Measurements from ENCODE around the gene ACADVL. TPM values are rescaled to one million over a fixed set of nuclear protein-coding genes. Genes with fewer than 3 reads are reported as not detected.
A peak's percentile ranks its signal among the peaks of the same experiment; 100 is the strongest.

The ACADVL gene
- total RNA-seq, 1 experiment from 2014 or later: 305 TPM

DNA sequence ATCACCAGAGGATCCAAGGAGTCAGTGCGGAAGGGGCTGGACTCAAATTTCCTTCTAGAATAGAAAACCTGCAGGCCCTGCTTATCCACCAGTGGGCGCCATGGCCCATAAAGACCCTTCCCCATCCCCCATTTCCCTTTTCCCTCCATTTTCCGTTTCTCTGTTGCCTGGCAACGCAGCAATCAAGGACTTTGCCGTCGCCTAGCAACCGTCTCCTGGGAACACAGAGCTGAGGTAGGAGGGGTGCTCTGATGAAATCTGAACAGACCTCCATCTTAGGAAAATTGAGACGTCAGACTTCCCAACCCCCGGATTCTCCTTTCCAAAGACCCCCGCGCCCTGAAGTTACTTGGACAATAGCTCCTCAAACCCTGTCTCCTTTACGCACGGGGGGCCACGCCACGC is 5.8 kb upstream of the ACADVL start:
- ChIA-PET POLR2A (no interaction called here), CTCF (interaction anchor here (0.7 kb wide), 1 partner anchor 140 kb away, joined by 3 read pairs; no protein-coding TSS in a partner anchor)
- Histone ChIP-seq H3K9me3 (ENCODE audit: control insufficient read depth, insufficient read depth, low read depth, low read length) (no peaks in the 10 kb centered on the region), H3K36me3 (ENCODE audit: control insufficient read depth, insufficient read depth, low read length) (no peaks in the 10 kb centered on the region), H3K27me3 (ENCODE audit: control insufficient read depth, insufficient read depth, low read length) (no peaks in the 10 kb centered on the region), H3K4me3 (ENCODE audit: low read depth in 2 of 2, low read length in 2 of 2) (peak overlapping the region; percentile 47 to 70), H3K27ac (ENCODE audit: low read length) (peak overlapping the region; percentile 11; the same call in 1 of the 2 replicates), H3K4me1 (ENCODE audit: control insufficient read depth, insufficient read depth, low read length) (peaks cover 22% of the 10 kb centered on the region)
- DNase-seq (ENCODE audit: low read depth, low spot score) (no peak), ATAC-seq (no peak)
- intact Hi-C loops (cut with micrococcal nuclease; ENCODE audit: unreplicated experiment) (no loop called here), in situ Hi-C loops (cut with HindIII; ENCODE audit: low pct_unique_long_range_greater_than_20kb, low sequenced_read_pairs) (no loop called here)
- TF ChIP-seq POLR2AphosphoS5 (IDR thresholded peaks at IDR 0.05; ENCODE audit: low read depth, low read length): no peak
- TF ChIP-seq, protein P1, sequence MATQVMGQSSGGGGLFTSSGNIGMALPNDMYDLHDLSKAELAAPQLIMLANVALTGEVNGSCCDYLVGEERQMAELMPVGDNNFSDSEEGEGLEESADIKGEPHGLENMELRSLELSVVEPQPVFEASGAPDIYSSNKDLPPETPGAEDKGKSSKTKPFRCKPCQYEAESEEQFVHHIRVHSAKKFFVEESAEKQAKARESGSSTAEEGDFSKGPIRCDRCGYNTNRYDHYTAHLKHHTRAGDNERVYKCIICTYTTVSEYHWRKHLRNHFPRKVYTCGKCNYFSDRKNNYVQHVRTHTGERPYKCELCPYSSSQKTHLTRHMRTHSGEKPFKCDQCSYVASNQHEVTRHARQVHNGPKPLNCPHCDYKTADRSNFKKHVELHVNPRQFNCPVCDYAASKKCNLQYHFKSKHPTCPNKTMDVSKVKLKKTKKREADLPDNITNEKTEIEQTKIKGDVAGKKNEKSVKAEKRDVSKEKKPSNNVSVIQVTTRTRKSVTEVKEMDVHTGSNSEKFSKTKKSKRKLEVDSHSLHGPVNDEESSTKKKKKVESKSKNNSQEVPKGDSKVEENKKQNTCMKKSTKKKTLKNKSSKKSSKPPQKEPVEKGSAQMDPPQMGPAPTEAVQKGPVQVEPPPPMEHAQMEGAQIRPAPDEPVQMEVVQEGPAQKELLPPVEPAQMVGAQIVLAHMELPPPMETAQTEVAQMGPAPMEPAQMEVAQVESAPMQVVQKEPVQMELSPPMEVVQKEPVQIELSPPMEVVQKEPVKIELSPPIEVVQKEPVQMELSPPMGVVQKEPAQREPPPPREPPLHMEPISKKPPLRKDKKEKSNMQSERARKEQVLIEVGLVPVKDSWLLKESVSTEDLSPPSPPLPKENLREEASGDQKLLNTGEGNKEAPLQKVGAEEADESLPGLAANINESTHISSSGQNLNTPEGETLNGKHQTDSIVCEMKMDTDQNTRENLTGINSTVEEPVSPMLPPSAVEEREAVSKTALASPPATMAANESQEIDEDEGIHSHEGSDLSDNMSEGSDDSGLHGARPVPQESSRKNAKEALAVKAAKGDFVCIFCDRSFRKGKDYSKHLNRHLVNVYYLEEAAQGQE (IDR thresholded peaks at IDR 0.05; ENCODE audit: insufficient read depth in 1 of 2, low read depth in 2 of 2, low read length in 1 of 2): no peak
- no peak for TF ChIP-seq TCF7L2 (IDR thresholded peaks at IDR 0.05; ENCODE audit: low read depth, low read length)
- no peak for TF ChIP-seq SIN3A (IDR thresholded peaks at IDR 0.05; ENCODE audit: borderline replicate concordance, insufficient read depth, low read depth, low read length)
- TF ChIP-seq CTCF (IDR thresholded peaks at IDR 0.05): no peak
- no TSS peak for BruUV-seq (replicated peaks)

- TF ChIP-seq CTCF (IDR thresholded peaks at IDR 0.05): peak; percentile 76
- no peak for TF ChIP-seq TCF7L2 (IDR thresholded peaks at IDR 0.05; ENCODE audit: low read depth, low read length)
- H3K4me1 ChIP-seq (ENCODE audit: control insufficient read depth, insufficient read depth, low read length): peaks cover 28% of the 10 kb centered on the region
- H3K4me3 ChIP-seq (ENCODE audit: low read depth in 2 of 2, low read length in 2 of 2): peak overlapping the region; percentile 47 to 70
- H3K36me3 ChIP-seq (ENCODE audit: control insufficient read depth, insufficient read depth, low read length): no peaks in the 10 kb centered on the region
- BruUV-seq (replicated peaks): no TSS peak
- ChIA-PET POLR2A (no interaction called here), CTCF (interaction anchor here (0.6 to 0.7 kb wide), 2 partner anchors 139 to 193 kb away, joined by 3 read pairs; no protein-coding TSS in a partner anchor)
- in situ Hi-C loops (cut with HindIII; ENCODE audit: low pct_unique_long_range_greater_than_20kb, low sequenced_read_pairs) (no loop called here), intact Hi-C loops (cut with micrococcal nuclease; ENCODE audit: unreplicated experiment) (no loop called here)
- ATAC-seq: peak; percentile 86
- peak overlapping the region; percentile 63; the same call in 1 of the 2 replicates for H3K27ac ChIP-seq (ENCODE audit: low read length)
- H3K9me3 ChIP-seq (ENCODE audit: control insufficient read depth, insufficient read depth, low read depth, low read length): no peaks in the 10 kb centered on the region
- no peaks in the 10 kb centered on the region for H3K27me3 ChIP-seq (ENCODE audit: control insufficient read depth, insufficient read depth, low read length)
- DNase-seq (ENCODE audit: low read depth, low spot score): peak; percentile 92
Observed at GRCh38 chr17:7214300-7215135, 5.2 kb upstream of the ACADVL start.
